ENCODE measurements around the gene RPS6KC1. TPM values are rescaled to one million over a fixed set of nuclear protein-coding genes. Genes with fewer than 3 reads are reported as not detected.

RPS6KC1 gene
- total RNA-seq, 1 donor from 2014 or later, result 32.6 TPM

DNA sequence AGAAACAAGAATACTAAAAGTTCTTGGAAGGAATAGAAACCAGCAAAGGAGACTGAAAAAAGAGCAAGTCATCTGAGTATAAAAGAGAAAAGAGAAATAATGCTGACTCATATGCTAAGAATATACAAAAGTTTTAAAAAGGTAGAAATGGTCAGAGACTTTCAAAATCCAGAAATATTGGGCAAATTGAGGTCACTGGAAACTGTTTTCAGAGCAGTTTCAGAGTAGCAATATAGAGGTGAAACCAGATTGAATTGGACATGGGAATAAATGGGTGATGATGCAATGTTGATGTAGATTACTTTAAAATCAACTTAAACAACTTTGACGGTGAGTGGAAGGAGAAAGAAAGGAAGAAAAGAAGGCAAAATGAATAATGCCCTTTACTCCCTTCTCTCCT, 1.8 kb upstream of the RPS6KC1 start:
- H3K79me2 ChIP-seq (ENCODE audit: low read depth), result peaks cover 25% of the 10 kb centered on the region
- H3K27me3 ChIP-seq, result peaks cover 16% of the 10 kb centered on the region
- no peak overlapping the region for H3K4me2 ChIP-seq
- no peaks in the 10 kb centered on the region for H3K27me3 Mint-ChIP-seq (ENCODE audit: insufficient read depth, low read depth)
- no peaks in the 10 kb centered on the region for H4K20me1 ChIP-seq (ENCODE audit: low read depth)
- no peaks in the 10 kb centered on the region for H3K9me3 ChIP-seq (ENCODE audit: low read depth)
- peaks cover 14% of the 10 kb centered on the region for H3K9me3 Mint-ChIP-seq
- H3K36me3 Mint-ChIP-seq, result peaks cover 6% of the 10 kb centered on the region
- H3K4me1 Mint-ChIP-seq, result peaks cover 19% of the 10 kb centered on the region
- DNase-seq (ENCODE audit: low spot score), result no peak
- H3K27ac Mint-ChIP-seq, result no peak overlapping the region
- H3K36me3 ChIP-seq, result no peaks in the 10 kb centered on the region
- H3K9ac ChIP-seq, result no peak overlapping the region
- no peak overlapping the region for H3K4me3 Mint-ChIP-seq
- no peaks in the 10 kb centered on the region for H3F3A ChIP-seq (ENCODE audit: low read depth)
- H3K4me3 ChIP-seq, result no peak overlapping the region
- TF ChIP-seq EZH2 (IDR thresholded peaks at IDR 0.05), result no peak
- TF ChIP-seq, protein P1, sequence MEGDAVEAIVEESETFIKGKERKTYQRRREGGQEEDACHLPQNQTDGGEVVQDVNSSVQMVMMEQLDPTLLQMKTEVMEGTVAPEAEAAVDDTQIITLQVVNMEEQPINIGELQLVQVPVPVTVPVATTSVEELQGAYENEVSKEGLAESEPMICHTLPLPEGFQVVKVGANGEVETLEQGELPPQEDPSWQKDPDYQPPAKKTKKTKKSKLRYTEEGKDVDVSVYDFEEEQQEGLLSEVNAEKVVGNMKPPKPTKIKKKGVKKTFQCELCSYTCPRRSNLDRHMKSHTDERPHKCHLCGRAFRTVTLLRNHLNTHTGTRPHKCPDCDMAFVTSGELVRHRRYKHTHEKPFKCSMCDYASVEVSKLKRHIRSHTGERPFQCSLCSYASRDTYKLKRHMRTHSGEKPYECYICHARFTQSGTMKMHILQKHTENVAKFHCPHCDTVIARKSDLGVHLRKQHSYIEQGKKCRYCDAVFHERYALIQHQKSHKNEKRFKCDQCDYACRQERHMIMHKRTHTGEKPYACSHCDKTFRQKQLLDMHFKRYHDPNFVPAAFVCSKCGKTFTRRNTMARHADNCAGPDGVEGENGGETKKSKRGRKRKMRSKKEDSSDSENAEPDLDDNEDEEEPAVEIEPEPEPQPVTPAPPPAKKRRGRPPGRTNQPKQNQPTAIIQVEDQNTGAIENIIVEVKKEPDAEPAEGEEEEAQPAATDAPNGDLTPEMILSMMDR (IDR thresholded peaks at IDR 0.05), result no peak
- TF ChIP-seq EZH2phosphoT487 (IDR thresholded peaks at IDR 0.05), result no peak
- H3K27ac ChIP-seq, result no peak overlapping the region
- no peak overlapping the region for H2AFZ ChIP-seq (replicated peaks)
- H3K4me1 ChIP-seq, result peaks cover 4% of the 10 kb centered on the region

DNA sequence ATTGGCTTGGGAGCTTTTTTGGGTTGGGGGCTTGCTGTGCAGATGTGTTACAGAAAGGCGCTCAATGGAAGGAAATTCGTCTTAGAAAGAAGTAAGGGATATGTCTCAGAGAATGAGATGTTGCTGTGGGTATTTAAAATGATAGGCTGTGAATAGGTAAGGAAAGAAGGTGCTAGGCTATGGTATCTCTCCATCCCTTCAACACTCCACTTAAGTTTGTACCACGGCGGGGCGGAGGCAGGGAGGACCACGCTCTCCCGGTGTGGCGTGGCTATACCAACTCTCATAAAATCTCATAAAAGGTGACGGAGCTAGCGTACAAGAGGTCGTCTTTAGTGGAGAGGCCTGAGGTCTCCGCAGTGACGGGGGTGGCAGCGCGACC, 305 bp upstream of the RPS6KC1 start:
- H4K20me1 ChIP-seq (ENCODE audit: low read depth), result no peaks in the 10 kb centered on the region
- no peaks in the 10 kb centered on the region for H3F3A ChIP-seq (ENCODE audit: low read depth)
- Mint-ChIP-seq H3K36me3 (peaks cover 6% of the 10 kb centered on the region), H3K27me3 (ENCODE audit: insufficient read depth, low read depth) (no peaks in the 10 kb centered on the region), H3K9me3 (peaks cover 14% of the 10 kb centered on the region), H3K4me1 (peaks cover 19% of the 10 kb centered on the region), H3K4me3 (peak overlapping the region; percentile 99), H3K27ac (peak overlapping the region; percentile 96)
- no peak overlapping the region for H3K27ac ChIP-seq
- TF ChIP-seq, protein P1 (IDR thresholded peaks at IDR 0.05), result no peak
- TF ChIP-seq EZH2phosphoT487 (IDR thresholded peaks at IDR 0.05) (no peak), EZH2 (IDR thresholded peaks at IDR 0.05) (no peak)
- no peak overlapping the region for H3K9ac ChIP-seq
- H3K36me3 ChIP-seq, result no peaks in the 10 kb centered on the region
- peaks cover 16% of the 10 kb centered on the region for H3K27me3 ChIP-seq
- no peak for DNase-seq (ENCODE audit: low spot score)
- peak overlapping the region; percentile 87 for H3K4me3 ChIP-seq
- peak overlapping the region; percentile 95 for H3K4me2 ChIP-seq
- H3K9me3 ChIP-seq (ENCODE audit: low read depth), result no peaks in the 10 kb centered on the region
- H2AFZ ChIP-seq (replicated peaks), result peak overlapping the region; percentile 94
- peaks cover 4% of the 10 kb centered on the region for H3K4me1 ChIP-seq
- peaks cover 29% of the 10 kb centered on the region for H3K79me2 ChIP-seq (ENCODE audit: low read depth)

DNA sequence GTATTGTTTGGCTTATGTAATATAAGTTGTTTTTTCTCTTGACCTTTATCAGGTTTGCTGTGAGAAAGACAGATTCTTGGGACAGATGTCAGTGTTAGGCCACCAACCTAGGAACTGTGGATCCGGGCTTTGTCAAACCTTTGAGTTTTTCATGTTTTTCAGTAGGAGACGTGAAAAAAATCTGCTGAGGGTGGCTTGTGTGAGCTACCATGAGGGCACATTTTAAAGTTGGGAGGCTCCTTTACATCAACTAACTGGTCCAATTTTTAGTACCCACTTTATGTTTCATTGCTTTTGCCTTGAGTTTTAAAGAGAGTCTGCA, 801 bp downstream of the RPS6KC1 start:
- no peak for DNase-seq (ENCODE audit: low spot score)
- H3K9me3 ChIP-seq (ENCODE audit: low read depth), result no peaks in the 10 kb centered on the region
- H3K4me2 ChIP-seq, result peak overlapping the region; percentile 95
- H3K4me3 ChIP-seq, result peak overlapping the region; percentile 87
- H3K27me3 ChIP-seq, result peaks cover 16% of the 10 kb centered on the region
- peak overlapping the region; percentile 99 for H3K4me3 Mint-ChIP-seq
- H4K20me1 ChIP-seq (ENCODE audit: low read depth), result no peaks in the 10 kb centered on the region
- no peaks in the 10 kb centered on the region for H3F3A ChIP-seq (ENCODE audit: low read depth)
- H3K36me3 ChIP-seq, result no peaks in the 10 kb centered on the region
- peaks cover 37% of the 10 kb centered on the region for H3K79me2 ChIP-seq (ENCODE audit: low read depth)
- peaks cover 6% of the 10 kb centered on the region for H3K36me3 Mint-ChIP-seq
- no peak overlapping the region for H3K27ac ChIP-seq
- H3K9ac ChIP-seq, result no peak overlapping the region
- H3K4me1 ChIP-seq, result peaks cover 4% of the 10 kb centered on the region
- H3K27ac Mint-ChIP-seq, result no peak overlapping the region
- peak overlapping the region; percentile 94 for H2AFZ ChIP-seq (replicated peaks)
- H3K9me3 Mint-ChIP-seq, result peaks cover 14% of the 10 kb centered on the region
- TF ChIP-seq, protein P1 (IDR thresholded peaks at IDR 0.05), result no peak
- TF ChIP-seq EZH2phosphoT487 (IDR thresholded peaks at IDR 0.05), result no peak
- TF ChIP-seq EZH2 (IDR thresholded peaks at IDR 0.05), result no peak
- peaks cover 19% of the 10 kb centered on the region for H3K4me1 Mint-ChIP-seq
- H3K27me3 Mint-ChIP-seq (ENCODE audit: insufficient read depth, low read depth), result no peaks in the 10 kb centered on the region
